ENCODE data around the gene MAP2K5. TPM values are rescaled to one million over a fixed set of nuclear protein-coding genes. Genes with fewer than 3 reads are reported as not detected.

MAP2K5 gene
- total and polyA plus RNA-seq, 7 donors = 11.3 to 19.4 (median 14.3) TPM

DNA sequence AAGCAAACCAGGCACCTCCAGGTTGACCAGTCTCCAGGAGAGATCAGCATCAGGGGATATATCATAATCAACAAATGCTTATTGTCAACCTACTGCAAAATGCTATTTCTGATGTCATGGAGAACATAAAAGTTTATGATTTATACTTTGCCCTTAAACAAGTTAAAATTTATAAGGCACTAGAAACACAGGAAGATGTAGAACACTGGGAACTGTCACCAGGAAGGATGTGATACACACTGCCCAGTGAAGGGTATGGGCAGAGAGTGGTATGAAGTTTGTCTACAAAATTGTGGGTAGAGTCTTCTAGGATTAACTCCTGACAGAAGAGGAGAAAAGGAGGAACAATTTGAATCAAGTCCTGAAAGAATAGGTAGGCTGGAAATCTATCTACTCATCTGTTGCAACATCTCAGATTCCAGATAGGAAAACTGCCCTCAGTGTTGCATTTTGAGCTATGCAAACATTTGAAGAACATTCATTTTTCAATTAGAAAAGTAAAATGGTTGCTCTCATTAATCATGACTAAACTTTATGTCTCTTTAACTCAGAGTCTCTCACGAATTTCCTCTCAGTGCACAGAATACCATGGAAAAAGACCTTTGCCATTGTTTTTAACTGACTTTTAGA lies 176.9 kb downstream of the MAP2K5 start:
- no peak for DNase-seq
- Histone ChIP-seq H3K9me3 (no peaks in the 10 kb centered on the region), H3K4me1 (no peaks in the 10 kb centered on the region), H3K27me3 (no peaks in the 10 kb centered on the region), H3K36me3 (no peaks in the 10 kb centered on the region), H3K27ac (no peak overlapping the region), H3K4me3 (no peak overlapping the region)
- TF ChIP-seq EP300 (IDR thresholded peaks at IDR 0.05) (no peak), POLR2AphosphoS5 (IDR thresholded peaks at IDR 0.05) (no peak), POLR2A (IDR thresholded peaks at IDR 0.05) (no peak)
- TF ChIP-seq, protein P1, sequence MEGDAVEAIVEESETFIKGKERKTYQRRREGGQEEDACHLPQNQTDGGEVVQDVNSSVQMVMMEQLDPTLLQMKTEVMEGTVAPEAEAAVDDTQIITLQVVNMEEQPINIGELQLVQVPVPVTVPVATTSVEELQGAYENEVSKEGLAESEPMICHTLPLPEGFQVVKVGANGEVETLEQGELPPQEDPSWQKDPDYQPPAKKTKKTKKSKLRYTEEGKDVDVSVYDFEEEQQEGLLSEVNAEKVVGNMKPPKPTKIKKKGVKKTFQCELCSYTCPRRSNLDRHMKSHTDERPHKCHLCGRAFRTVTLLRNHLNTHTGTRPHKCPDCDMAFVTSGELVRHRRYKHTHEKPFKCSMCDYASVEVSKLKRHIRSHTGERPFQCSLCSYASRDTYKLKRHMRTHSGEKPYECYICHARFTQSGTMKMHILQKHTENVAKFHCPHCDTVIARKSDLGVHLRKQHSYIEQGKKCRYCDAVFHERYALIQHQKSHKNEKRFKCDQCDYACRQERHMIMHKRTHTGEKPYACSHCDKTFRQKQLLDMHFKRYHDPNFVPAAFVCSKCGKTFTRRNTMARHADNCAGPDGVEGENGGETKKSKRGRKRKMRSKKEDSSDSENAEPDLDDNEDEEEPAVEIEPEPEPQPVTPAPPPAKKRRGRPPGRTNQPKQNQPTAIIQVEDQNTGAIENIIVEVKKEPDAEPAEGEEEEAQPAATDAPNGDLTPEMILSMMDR (IDR thresholded peaks at IDR 0.05) = no peak
- WGBS, 2 donors = 64 to 71% methylated on average over 1 of the region's 1 CpG
- intact Hi-C loops (cut with DNase I) = no loop called here

DNA sequence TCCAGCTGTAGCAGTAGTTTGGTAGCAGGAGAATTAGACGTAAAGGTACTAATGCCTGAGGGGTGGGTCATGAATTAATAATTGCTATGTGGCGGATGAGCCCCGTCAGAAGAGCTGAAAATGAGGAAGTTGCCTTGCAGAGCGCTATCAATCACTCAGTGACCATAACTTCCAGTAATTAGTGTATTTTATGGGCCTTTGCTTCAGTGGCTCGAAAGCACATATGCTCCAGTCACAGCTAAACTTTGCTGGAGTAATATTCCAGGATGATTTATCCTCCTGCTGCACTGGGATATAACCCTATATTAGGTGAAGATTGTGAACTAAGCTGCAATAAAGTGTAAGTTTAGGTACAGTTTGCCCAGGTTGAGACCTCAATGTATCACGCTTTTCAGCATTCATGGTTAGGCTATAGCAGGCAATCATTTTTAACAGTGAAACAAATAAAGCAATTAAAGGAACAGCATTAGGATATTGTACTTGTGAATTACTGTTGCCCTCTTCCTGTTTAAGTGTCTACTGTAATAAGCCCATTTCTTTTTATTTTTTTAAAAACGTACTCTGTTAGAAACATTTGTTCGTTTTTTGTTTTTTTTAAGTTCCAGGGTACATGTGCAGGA lies 178.2 kb downstream of the MAP2K5 start:
- 45 to 59% methylated on average over 8 of the region's 8 CpGs for WGBS, 2 donors

DNA sequence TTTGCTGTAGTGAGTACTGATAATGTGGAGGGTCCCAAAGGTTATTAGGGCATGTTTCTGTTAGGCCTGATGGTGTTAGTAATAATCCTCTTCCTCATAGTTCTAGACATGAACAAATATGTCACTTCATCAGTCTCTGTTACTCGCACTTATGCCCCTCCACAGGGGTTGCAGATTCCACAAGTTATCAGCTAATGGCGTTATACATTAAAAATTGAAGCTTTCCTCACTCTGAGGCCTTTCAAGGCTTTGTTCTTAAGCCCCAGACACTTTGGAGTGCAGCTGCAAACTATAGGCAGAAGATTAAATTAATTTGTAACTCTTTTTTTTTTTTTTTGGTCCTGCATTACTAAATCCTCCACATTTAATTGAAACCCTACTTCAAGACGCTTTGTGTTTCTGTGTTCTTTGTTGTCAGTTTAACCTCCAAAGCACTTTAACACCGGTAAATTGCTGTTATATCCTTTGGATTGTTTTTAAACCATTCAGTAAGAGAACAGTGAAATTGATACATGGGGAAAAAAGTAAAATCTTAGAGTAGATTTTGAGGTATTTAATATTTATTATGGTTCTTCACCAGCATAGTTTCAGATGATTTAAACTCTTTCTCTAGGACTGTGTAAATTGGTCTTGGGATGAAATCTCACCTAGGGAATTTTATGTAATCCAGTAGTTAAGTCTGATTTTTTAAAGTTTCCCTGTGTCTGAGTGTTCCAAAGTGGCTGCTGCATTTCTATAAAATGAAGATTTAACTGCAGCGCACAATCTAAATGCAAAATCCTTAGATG lies 179.7 kb downstream of the MAP2K5 start:
- WGBS, 2 donors = 96 to 97% methylated on average over 5 of the region's 5 CpGs
- H3K27me3 ChIP-seq = no peaks in the 10 kb centered on the region
- intact Hi-C loops (cut with DNase I) = no loop called here

More for the DNA sequence above, 178.2 kb downstream of the MAP2K5 start:
- intact Hi-C loops (cut with DNase I) = no loop called here
- TF ChIP-seq POLR2A (IDR thresholded peaks at IDR 0.05) = no peak
- H3K9me3 ChIP-seq = no peaks in the 10 kb centered on the region
- H3K27me3 ChIP-seq = no peaks in the 10 kb centered on the region
- H3K4me1 ChIP-seq = no peaks in the 10 kb centered on the region
- no peak overlapping the region for H3K27ac ChIP-seq
- DNase-seq = no peak
- no peaks in the 10 kb centered on the region for H3K36me3 ChIP-seq
- no peak overlapping the region for H3K4me3 ChIP-seq

DNA sequence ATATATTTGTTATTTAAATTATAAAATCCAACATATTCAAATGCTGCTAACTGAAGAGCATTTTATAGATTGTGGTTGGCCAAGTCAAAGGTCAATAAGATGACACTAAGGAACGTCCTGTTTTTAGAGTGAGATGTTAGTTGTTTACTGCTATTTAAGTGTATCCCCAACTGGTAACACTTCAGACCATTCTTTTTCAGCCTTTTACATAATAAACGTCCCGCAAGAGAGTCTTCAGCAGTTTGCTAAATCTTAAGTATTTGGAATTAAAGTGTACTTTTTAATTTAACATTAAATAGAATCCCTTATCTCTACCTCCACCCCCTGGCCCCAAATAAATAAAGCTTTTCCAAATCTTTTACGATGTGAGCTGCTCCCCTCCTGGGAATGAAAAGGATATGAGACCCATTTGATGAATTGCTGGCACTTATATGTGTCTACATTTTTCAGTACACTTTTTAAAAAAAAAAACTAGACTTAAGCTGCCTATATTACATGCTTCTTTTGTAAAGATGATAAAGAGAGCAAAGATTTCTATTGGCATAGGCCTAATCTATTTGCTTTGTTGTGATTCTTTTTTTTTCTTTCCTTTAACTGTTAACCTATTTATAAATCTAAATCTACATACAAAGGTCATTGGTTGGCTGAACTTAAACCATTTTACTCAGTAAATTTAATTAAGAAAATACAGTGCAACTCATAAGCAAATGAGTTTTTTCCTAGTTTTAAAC lies 181.0 kb downstream of the MAP2K5 start:
- Histone ChIP-seq H3K27me3 (no peaks in the 10 kb centered on the region), H3K4me1 (no peaks in the 10 kb centered on the region), H3K27ac (no peak overlapping the region), H3K4me3 (no peak overlapping the region), H3K36me3 (no peaks in the 10 kb centered on the region), H3K9me3 (no peaks in the 10 kb centered on the region)
- intact Hi-C loops (cut with DNase I) = no loop called here
- WGBS, 2 donors = 81 to 84% methylated on average over 4 of the region's 4 CpGs
- no peak for DNase-seq
- TF ChIP-seq POLR2AphosphoS5 (IDR thresholded peaks at IDR 0.05) (no peak), EP300 (IDR thresholded peaks at IDR 0.05) (no peak), POLR2A (IDR thresholded peaks at IDR 0.05) (no peak)
- TF ChIP-seq, protein P1 (IDR thresholded peaks at IDR 0.05) = no peak

More for the DNA sequence above, 179.7 kb downstream of the MAP2K5 start:
- no peaks in the 10 kb centered on the region for H3K9me3 ChIP-seq
- TF ChIP-seq POLR2A (IDR thresholded peaks at IDR 0.05) = no peak
- TF ChIP-seq, protein P1 (IDR thresholded peaks at IDR 0.05) = no peak
- no peak for TF ChIP-seq EP300 (IDR thresholded peaks at IDR 0.05)
- no peak for TF ChIP-seq POLR2AphosphoS5 (IDR thresholded peaks at IDR 0.05)
- no peak overlapping the region for H3K4me3 ChIP-seq
- no peaks in the 10 kb centered on the region for H3K4me1 ChIP-seq
- H3K27ac ChIP-seq = no peak overlapping the region
- DNase-seq = no peak
- H3K36me3 ChIP-seq = no peaks in the 10 kb centered on the region
